SK-N-MC (cell line): ENCODE measurements around the gene CELF2.

Source experiments
- EZH2 ChIP-seq: fragments of 200-600 bp; sonication (generic); IDR thresholded peaks from one replicate; pipeline ENCODE4 v1.6.1; 2017; ENCODE audit warnings: antibody characterized with exemption
- FOXP2 ChIP-seq: optimal IDR thresholded peaks from 2 replicates; pipeline ENCODE3; 2011; ENCODE audit warnings: mild to moderate bottlenecking, moderate library complexity; ENCODE audit not compliant: insufficient read depth; ENCODE audit errors: extremely low read length, control extremely low read depth
- POLR2AphosphoS5 ChIP-seq: IDR thresholded peaks from 2 replicates; pipeline ENCODE4 v1.6.1; 2012; ENCODE audit warnings: mild to moderate bottlenecking, low read depth, low read length, borderline replicate concordance

DNA sequence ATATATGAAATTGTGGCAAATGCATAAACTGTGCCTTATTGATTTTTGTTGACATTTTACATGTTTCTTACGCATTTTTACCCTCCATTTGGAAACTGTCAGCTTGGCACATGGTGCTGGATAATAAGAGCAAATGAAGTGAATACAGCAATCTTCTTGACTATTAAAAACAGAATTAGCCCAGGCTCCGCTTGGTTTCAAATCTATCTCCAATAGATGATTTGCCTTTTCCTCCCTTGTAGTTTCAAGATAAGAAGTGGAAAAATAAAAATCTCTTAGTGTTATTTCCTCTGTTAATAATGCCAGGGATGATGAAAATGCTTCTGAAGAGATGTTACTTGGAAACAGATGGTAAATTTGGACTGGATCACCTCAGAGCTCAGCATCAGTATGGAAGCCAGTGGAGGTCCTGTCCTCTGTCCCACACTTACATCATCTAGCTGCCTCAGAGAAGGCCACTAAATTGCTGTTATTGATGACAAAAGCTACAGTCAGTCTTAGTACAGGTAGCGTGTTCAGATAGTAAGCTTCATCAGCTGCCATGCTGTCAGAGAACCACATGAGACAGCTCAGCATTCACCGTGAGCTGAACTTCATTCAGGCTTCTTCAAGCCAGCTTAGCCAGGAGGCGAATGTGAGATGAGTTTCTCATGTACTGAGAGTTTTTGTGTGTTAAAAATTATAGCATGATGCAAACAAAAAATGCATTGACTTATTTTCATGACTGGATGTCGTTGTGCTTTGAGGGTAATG, 246.8 kb downstream of the CELF2 start:
- no peak for TF ChIP-seq EZH2
- TF ChIP-seq POLR2AphosphoS5, result no peak
- no peak for TF ChIP-seq FOXP2
